ENCODE data around the gene OR8B12.

- TF ChIP-seq EZH2 (IDR thresholded peaks at IDR 0.05; ENCODE audit: insufficient read depth, poor library complexity, severe bottlenecking), result no peak
- TF ChIP-seq EZH2phosphoT487 (IDR thresholded peaks at IDR 0.05; ENCODE audit: insufficient read depth, low read depth), result no peak
These were observed 26.1 kb downstream of the OR8B12 start for GRCh38 chr11:124517314-124517713.
